Lower leg skin (tissue), 4 donors: Measurements from ENCODE around the gene MDGA2. TPM values are rescaled to one million over a fixed set of nuclear protein-coding genes. Genes with fewer than 3 reads are reported as not detected.

Experiments
- DNase-seq, 2 donors: peaks; one replicate each; pipeline ENCODE4 v3.0.0-alpha.2; 2019; ENCODE audit warnings: low spot score in 2 of 2
- H3K4me3 ChIP-seq: fragments of 200-600 bp; sonication (generic); 2 replicates; pipeline ENCODE4 v1.5.1; 2017; ENCODE audit warnings: mild to moderate bottlenecking, low read depth; ENCODE audit not compliant: poor library complexity, severe bottlenecking
- CTCF ChIP-seq, 3 donors: fragments of 450-650 bp; IDR thresholded peaks; one replicate each; pipeline ENCODE4 v1.5.1; 2016; ENCODE audit warnings: antibody characterized with exemption in 3 of 3, mild to moderate bottlenecking in 3 of 3, moderate library complexity in 2 of 3
- POLR2A ChIP-seq, 2 donors: fragments of 450-650 bp; IDR thresholded peaks; one replicate each; pipeline ENCODE4 v1.6.1; 2016 to 2017; ENCODE audit warnings: antibody characterized with exemption in 2 of 2, mild to moderate bottlenecking in 1 of 2, moderate library complexity in 1 of 2
- WGBS, 2 donors: methylation state at CpG; one replicate each; pipeline ENCODE4 v1.1.5; 2018; 5-methylcytosine and 5-hydroxymethylcytosine counted together
- intact Hi-C: fragments of 100-400 bp; cut with DNase I; formaldehyde crosslinking; loops from one replicate; pipeline ENCODE4 v1.15.0; 2023; ENCODE audit warnings: low total_unique reads
- total RNA-seq, 4 donors: library from RNA; depleted of rRNA; stranded (reverse); fragments of >200 nt; gene quantifications; one replicate each; pipeline ENCODE4 v1.1.0, GENCODE V29; 2016

The MDGA2 gene
- total RNA-seq, 4 donors from 2014 or later = 0.15 to 0.78 (median 0.24) TPM

- no peak overlapping the region for H3K4me3 ChIP-seq
- intact Hi-C loops = no loop called here
- 90 to 97% methylated on average over 1 of the region's 1 CpG for WGBS, 2 donors
- TF ChIP-seq POLR2A (IDR thresholded peaks at IDR 0.05) = no peak
- TF ChIP-seq CTCF (IDR thresholded peaks at IDR 0.05) = no peak
- DNase-seq = no peak
Observed at GRCh38 chr14:47085678-47086077, 589.7 kb downstream of the MDGA2 start.

GRCh38 chr14:47065326-47065725 lies 610.1 kb downstream of the MDGA2 start:
- intact Hi-C loops = no loop called here
- 63 to 78% methylated on average over 1 of the region's 1 CpG for WGBS, 2 donors
- no peak overlapping the region for H3K4me3 ChIP-seq
- no peak for DNase-seq
- TF ChIP-seq POLR2A (IDR thresholded peaks at IDR 0.05) = no peak
- TF ChIP-seq CTCF (IDR thresholded peaks at IDR 0.05) = no peak

GRCh38 chr14:47060050-47060449 lies 615.4 kb downstream of the MDGA2 start:
- H3K4me3 ChIP-seq = no peak overlapping the region
- intact Hi-C loops = no loop called here
- DNase-seq = no peak
- WGBS, 2 donors = 65 to 72% methylated on average over 3 of the region's 3 CpGs
- no peak for TF ChIP-seq POLR2A (IDR thresholded peaks at IDR 0.05)
- no peak for TF ChIP-seq CTCF (IDR thresholded peaks at IDR 0.05)

- intact Hi-C loops = no loop called here
- no peak for DNase-seq
- no peak overlapping the region for H3K4me3 ChIP-seq
- TF ChIP-seq POLR2A (IDR thresholded peaks at IDR 0.05) (no peak), CTCF (IDR thresholded peaks at IDR 0.05) (no peak)
Observed at GRCh38 chr14:47057364-47057763, 618.0 kb downstream of the MDGA2 start.

- intact Hi-C loops = no loop called here
- WGBS, 2 donors = 53 to 56% methylated on average over 1 of the region's 1 CpG
- DNase-seq = no peak
- TF ChIP-seq CTCF (IDR thresholded peaks at IDR 0.05) (no peak), POLR2A (IDR thresholded peaks at IDR 0.05) (no peak)
- H3K4me3 ChIP-seq = no peak overlapping the region
Observed at GRCh38 chr14:47044841-47045240, 630.6 kb downstream of the MDGA2 start.

GRCh38 chr14:47040550-47040949 lies 634.9 kb downstream of the MDGA2 start:
- peak in 1 of 2 donors; percentile 15 for DNase-seq
- no peak overlapping the region for H3K4me3 ChIP-seq
- intact Hi-C loops = no loop called here
- 20 to 27% methylated on average over 1 of the region's 1 CpG for WGBS, 2 donors
- TF ChIP-seq CTCF (IDR thresholded peaks at IDR 0.05) (no peak), POLR2A (IDR thresholded peaks at IDR 0.05) (no peak)
